Activated CD4-positive, CD25-positive, alpha-beta regulatory T cell treated with anti-CD3 and anti-CD28 coated beads, Interleukin-2, amount 50 U/mL, for 16 hours (primary cell): ENCODE measurements around the gene SERINC1.

Experiments
- DNase-seq: peaks from one replicate; pipeline ENCODE4 v3.0.0-alpha.2; 2020; ENCODE audit warnings: low read depth, low spot score

Gene SERINC1

GRCh38 chr6:122393351-122393896 is 78.2 kb downstream of the SERINC1 start:
- no peak for DNase-seq
